NOMO-1 treated with dmso at 0.1 percent for 144 hours (cell line): ENCODE measurements around the gene RMI1.

ENCODE experiments used
- DNase-seq: peaks from one replicate; lab custom pipeline; 2025; ENCODE audit not compliant: unreplicated experiment; lab: John Stamatoyannopoulos, UW

The RMI1 gene

GRCh38 chr9:83967073-83967472, 13.5 kb upstream of the RMI1 start:
- DNase-seq: no peak

GRCh38 chr9:83969602-83970001, 11.0 kb upstream of the RMI1 start:
- DNase-seq: no peak

- no peak for DNase-seq
Measured at GRCh38 chr9:83971485-83971884, 9.1 kb upstream of the RMI1 start.

- DNase-seq: no peak
Measured at GRCh38 chr9:83972286-83972685, 8.3 kb upstream of the RMI1 start.

GRCh38 chr9:83975300-83975699, 5.3 kb upstream of the RMI1 start:
- DNase-seq: no peak

GRCh38 chr9:83976372-83976771, 4.2 kb upstream of the RMI1 start:
- no peak for DNase-seq

- DNase-seq: no peak
Measured at GRCh38 chr9:83977196-83977595, 3.4 kb upstream of the RMI1 start.

GRCh38 chr9:83978992-83979811, 1.4 kb upstream of the RMI1 start:
- no peak for DNase-seq

- DNase-seq: peak; percentile 73
Measured at GRCh38 chr9:83979812-83980394, 702 bp upstream of the RMI1 start, which contains the start of gene HNRNPK. TSS of gene HNRNPK (minus strand) at chr9:83980215. CDS start at chr9:83978252, 1,963 bp downstream.

- DNase-seq: no peak
Measured at GRCh38 chr9:83981126-83981871, 694 bp downstream of the RMI1 start.

- DNase-seq: no peak
Measured at GRCh38 chr9:83986195-83986594, 5.6 kb downstream of the RMI1 start.

- DNase-seq: no peak
Measured at GRCh38 chr9:83986765-83987401, 6.3 kb downstream of the RMI1 start.

- DNase-seq: no peak
Measured at GRCh38 chr9:83987402-83987791, 6.8 kb downstream of the RMI1 start.

- no peak for DNase-seq
Measured at GRCh38 chr9:83988411-83988810, 7.8 kb downstream of the RMI1 start.

- no peak for DNase-seq
Measured at GRCh38 chr9:83991355-83991754, 10.8 kb downstream of the RMI1 start.

GRCh38 chr9:83992407-83992806, 11.8 kb downstream of the RMI1 start:
- DNase-seq: no peak

- DNase-seq: no peak
Measured at GRCh38 chr9:83992901-83993300, 12.3 kb downstream of the RMI1 start.

GRCh38 chr9:83996126-83996525, 15.5 kb downstream of the RMI1 start:
- DNase-seq: no peak

GRCh38 chr9:83999141-83999918, 18.7 kb downstream of the RMI1 start:
- no peak for DNase-seq

- no peak for DNase-seq
Measured at GRCh38 chr9:84000186-84000585, 19.6 kb downstream of the RMI1 start.

- no peak for DNase-seq
Measured at GRCh38 chr9:84001621-84002020, 21.0 kb downstream of the RMI1 start.
